ENCODE data around the gene RFX1.
A peak's percentile ranks its signal among the peaks of the same experiment; 100 is the strongest.

The RFX1 gene

DNA sequence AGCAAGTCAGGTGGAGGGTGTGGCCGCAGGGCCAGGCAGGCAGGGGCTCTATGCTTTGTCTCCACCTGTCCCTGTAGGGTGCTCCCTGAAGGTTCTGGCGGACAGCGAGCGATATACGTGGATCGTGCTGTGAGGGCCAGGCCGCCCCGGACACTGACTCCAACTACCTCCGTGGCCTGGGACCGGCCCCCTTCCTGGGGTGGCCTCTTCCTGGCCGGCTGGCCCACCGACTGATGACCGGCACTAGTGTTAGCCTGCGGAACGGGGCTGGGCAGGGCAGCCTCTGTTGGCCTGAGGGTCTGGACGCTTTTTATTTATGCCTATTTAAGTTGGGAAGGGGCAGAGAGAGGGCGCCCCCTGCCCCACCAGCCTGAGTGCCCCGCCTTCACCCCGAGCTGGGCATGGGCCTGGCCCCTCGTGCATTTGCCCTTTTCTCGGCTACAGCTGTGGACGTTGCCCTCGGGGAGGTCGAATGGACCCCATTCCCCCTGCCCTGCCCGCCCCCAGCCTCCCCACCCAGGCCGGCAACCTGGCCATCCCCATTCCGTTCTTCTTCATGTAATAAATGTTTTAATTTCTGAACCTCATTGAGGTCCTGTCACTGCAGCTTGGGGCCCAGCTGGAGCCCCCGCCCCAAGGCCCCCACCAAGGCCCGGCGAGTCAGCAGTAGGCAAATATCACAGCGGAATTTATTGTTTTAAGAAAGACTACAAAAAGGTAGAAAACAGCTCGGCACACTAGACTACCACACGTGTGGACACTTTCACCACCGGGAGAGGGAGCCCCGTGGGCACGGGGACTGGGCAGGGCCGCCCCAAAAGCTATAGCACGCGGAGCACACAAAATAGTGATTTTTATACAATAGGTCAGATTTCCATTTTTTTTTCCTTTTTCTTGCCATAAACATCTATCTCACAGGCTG lies 45.0 kb downstream of the RFX1 start:
- no peak for DNase-seq (ENCODE audit: low spot score)

DNA sequence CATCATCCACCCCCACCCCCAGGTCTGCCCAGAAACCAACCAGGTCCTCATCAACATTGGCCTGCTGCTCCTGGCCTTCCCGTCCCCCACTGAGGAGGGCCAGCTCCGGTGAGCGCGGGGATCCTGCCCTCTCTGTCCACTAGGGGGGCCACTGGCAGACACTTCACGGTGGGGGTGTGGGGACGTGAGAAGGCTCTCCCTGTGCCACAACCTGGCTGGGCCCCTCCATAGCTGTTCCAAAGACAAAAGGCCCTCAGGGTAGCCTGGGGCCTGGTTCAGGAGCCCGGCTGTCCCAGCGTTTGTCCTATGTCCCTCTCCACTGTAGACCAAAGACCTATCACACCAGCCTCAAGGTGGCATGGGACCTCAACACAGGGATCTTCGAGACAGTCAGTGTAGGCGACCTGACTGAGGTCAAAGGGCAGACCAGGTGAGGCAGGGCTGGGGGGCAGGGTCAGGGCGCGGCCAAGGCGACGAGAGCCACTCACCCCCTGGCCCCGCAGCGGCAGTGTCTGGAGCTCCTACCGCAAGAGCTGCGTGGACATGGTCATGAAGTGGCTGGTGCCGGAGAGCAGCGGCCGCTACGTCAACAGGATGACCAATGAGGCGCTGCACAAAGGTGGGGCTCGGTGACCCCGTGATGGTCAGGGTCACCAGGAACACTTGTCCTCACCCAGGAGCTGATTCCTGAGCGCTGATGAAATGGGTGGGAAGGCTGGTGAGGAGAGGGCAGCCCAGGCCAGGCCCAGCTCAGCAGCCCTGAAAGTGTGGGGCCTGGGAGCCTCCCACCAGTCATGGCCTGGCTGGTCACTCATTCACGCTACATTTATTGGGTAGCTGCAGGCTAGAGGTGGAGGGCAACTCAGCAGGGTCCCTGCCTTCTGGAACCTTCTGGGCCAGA lies 45.9 kb downstream of the RFX1 start:
- DNase-seq (ENCODE audit: low spot score): peak; percentile 62

DNA sequence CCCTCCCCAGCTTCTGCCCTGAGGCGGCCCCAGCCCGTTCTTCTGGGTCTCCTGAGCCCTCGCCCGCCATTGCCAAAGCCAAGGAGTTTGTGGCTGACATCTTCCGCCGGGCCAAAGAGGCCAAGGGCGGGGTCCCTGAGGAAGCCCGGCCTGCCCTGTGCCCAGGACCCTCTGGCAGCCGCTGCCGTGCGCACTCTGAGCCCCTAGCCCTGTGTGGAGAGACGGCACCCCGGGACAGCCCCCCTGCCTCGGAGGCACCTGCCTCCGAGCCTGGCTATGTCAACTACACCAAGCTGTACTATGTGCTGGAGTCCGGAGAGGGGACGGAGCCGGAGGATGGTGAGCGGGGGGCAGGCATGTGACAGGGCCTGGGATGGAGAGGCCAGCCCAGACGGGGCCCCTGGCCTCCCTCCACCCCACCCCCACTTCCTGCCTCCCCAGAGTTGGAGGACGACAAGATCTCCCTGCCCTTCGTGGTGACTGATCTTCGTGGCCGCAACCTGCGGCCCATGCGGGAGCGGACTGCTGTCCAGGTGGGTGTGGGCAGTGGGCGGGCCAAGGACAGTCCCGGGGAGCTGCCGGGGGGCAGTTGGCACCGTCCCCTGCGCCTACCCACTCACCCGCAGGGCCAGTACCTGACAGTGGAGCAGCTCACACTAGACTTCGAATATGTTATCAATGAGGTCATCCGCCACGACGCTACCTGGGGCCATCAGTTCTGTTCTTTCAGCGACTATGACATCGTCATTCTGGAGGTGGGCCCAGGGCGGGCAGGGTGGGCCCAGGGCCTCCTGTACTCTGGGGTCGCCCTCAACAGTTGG lies 46.8 kb downstream of the RFX1 start:
- DNase-seq (ENCODE audit: low spot score): no peak

DNA sequence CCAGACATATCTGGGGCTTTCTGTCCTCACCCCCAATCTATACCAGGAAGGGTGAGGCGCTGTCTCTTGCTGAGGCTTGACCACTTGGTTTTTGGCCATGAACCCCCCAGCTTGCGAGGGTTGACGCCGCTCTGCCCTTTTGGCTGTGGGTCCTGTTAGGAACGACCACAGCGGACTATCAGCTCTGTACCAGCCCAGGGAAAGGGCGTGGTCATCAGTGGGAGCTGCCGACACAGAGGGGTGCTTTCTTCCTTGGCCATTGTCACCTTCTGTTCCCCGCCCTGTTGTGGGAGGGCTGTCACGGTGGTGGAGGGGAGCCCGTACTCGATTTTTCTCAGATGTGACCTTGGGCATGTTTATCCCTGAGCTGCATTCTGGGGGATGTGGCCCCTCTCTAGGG lies 48.1 kb downstream of the RFX1 start:
- no peak for DNase-seq (ENCODE audit: low spot score)

DNA sequence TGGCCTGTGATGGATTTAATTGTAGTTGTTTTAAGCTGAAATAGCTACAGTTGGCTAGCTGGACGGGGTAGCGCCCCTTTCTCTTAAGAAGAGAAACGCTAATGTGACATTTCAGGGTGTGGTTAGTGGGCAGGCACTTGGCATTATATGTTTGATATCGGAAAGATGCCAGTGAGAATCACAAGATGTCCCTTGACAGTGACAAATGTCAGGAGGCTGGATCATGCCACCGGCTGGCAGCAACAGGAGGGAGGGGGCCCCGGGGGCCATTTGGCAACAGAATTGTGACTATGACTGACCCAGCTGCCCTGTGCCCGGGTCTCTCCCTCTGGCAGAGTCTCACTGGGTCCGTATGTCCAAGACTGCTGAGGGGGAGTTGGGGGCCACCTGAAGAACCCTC lies 49.1 kb downstream of the RFX1 start:
- DNase-seq (ENCODE audit: low spot score): no peak

DNA sequence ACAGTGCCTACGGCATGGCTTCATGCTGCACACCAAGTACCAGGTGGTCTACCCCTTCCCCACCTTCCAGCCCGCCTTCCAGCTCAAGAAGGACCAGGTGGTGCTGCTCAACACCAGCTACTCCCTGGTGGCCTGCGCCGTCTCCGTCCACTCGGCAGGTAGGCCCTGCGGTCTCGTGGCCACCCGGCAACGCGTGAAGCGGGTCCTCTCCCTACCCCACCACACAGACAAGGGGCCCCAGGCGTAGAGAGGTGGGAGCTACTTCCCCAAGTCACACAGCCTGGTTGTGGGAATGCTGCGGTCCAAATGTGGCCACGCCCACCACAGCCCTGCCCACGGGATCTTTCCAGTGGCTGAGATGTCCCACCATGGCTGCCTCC lies 49.8 kb downstream of the RFX1 start:
- no peak for DNase-seq (ENCODE audit: low spot score)

DNA sequence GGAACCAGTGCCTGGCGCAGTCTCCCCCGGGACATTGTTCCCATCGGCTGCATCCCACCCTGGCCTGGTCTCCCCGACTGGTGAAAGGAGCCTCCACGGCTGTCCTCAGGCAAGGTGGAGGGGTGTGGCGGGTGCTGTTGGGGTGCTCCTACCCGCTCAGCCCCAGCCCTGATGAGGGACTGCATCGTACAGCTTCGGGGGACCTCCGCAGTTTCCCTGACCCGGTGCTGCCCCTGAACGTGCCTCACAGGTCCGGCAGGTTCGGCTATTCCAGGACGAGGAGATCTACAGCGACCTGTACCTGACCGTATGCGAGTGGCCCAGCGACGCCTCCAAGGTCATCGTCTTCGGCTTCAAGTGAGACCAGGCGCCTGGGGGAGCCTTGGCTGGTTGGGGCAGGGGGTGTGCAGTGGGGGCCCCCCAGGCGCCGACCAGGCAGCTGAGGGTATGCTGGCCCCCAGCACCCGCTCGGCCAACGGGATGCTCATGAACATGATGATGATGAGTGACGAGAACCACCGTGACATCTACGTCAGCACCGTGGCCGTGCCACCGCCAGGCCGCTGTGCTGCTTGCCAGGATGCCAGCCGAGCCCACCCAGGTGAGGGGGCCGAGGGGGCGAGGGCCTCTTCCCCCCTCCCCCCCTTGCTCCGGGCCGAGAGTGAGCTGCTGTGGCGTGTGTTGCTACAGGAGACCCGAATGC lies 50.3 kb downstream of the RFX1 start:
- no peak for DNase-seq (ENCODE audit: low spot score)

DNA sequence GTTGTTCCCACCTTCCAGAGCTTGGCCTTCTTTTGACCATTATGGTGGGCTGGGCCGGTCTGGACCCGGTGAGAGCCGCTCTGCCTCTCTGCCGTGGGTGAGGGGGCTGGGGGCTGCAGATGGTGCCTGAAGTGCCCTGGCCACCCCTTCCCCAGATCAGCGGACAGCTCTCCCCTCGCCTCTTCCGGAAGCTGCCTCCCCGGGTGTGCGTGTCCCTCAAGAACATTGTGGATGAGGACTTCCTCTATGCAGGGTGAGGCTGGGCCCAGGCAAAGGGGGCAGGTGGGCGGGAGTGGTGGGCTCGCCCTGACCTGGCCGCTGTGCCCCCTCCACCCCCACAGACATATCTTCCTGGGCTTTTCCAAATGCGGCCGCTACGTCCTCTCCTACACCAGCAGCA lies 51.9 kb downstream of the RFX1 start:
- no peak for DNase-seq (ENCODE audit: low spot score)

DNA sequence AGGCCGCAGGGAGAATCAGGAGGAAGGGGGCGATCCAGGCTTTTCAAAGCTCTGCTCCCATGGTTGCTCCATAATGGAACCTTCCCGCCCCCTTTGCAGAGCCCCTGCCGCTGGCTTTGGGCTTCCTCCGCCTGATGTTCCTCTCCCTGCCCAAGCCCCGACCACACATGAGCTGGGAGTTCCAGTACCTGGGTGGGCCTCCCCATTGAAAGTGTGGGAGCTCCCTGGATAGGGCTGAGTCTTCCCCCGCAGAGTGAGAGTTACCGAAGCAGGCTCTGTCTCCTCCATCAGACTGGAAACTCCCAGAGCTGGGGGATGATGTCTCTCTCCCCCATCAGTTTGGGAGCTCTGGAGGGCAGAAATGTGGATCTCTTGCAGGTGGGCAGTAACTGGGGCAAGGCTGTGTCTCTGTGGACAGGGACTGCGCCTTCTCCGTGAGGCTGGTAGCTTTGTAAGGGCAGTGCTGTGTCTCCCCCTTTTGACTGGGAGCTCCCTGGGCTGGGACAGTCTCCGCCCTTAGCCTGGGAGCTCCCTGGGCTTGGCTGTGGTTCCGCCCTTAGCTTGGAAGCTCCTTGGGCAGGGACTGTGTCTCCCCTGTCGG lies 53.1 kb downstream of the RFX1 start:
- DNase-seq (ENCODE audit: low spot score): peak; percentile 90

DNA sequence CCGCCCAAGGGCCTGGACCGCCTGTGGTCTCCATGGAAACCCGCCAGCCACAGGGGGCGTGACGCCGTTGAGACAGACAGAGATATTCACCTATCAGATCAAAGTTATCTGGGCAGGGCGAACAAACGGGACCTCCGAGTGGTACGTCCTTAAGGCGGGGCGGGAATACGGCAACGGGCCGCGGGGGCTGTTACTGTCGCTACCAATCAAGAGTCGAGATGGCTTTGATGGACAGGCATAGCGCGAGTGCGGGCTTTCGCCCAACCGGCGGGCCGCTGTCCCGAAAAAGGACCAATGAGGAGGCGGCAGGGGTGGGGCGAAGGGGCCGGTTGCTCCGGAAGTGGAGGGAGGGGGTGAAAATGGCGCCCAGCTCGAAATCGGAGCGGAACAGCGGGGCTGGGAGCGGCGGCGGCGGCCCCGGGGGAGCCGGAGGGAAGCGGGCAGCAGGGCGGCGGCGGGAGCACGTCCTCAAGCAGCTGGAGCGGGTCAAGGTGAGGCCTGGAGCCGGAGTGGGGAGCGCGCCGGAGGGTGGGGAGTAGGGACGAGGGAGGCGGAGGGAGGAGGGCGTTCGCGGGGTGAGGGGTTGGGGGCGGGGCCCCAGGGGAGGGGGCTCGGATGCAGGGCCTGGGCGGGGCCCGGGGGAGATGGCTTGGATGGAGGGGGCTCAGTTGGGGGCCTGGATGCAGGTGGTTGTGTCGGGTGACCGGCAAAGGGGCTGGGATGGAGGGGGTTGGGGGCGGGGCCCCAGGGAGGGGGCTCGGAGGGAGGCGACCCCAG lies 53.8 kb downstream of the RFX1 start, which contains the start of gene DCAF15:
Gene DCAF15, plus strand, starts transcription at position 356 of the 777 bp plus-strand sequence. Its CDS starts 4 bp downstream, at position 360.
- peak; percentile 100 for DNase-seq (ENCODE audit: low spot score)

DNA sequence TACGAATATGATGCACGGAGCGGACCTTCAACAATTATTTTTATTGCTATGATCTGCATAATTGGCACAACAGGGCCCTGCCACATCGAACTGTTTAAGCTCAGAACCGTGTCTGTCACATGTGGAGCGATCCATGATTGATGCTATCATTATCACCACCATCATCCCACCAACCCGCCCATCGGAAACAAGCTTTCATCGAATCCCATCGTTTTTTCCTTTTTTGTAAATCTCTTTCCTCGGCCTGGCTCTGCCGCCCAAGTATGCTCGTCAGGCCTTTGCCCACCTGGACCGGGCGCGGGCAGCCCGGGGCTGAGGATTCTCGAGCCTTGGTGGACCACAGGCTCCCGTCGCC lies 54.3 kb downstream of the RFX1 start:
- DNase-seq (ENCODE audit: low spot score): no peak

DNA sequence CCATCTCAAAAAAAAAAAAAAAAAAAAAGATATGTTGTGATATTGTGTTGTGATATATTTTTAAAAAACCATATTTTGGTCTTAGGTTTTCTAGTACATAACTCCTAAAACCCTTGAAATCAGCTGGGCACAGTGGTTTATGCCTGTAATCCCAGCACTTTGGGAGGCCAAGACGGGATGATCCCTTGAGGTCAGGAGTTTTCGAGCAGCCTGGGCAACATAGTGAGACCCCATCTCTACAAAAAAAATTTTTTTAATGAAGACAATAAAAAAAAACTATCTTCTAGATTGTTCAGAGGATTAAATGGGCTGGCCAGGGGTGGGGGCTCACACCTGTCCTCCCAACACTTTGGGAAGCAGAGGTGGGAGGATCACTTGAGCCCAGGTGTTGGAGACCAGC lies 55.1 kb downstream of the RFX1 start:
- DNase-seq (ENCODE audit: low spot score): no peak

DNA sequence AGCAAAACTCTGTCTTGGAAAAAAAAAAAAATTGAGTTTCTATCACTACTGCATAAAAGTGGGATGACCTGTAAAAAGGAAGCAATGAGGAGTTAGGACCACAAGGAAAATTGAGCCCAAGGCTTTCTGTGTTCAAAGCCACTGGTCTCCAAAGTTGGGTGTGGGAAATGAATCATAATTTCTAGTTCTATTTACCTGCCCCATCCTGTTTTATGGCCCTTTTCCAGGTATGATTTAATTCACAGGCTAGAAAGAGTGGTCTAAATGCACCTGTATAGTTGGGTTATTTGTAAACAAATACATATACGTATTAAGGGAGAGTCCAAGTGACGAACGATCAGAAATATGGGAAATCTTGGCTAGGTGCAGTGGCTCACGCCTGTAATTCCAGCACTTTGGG lies 59.7 kb downstream of the RFX1 start:
- DNase-seq (ENCODE audit: low spot score): no peak

DNA sequence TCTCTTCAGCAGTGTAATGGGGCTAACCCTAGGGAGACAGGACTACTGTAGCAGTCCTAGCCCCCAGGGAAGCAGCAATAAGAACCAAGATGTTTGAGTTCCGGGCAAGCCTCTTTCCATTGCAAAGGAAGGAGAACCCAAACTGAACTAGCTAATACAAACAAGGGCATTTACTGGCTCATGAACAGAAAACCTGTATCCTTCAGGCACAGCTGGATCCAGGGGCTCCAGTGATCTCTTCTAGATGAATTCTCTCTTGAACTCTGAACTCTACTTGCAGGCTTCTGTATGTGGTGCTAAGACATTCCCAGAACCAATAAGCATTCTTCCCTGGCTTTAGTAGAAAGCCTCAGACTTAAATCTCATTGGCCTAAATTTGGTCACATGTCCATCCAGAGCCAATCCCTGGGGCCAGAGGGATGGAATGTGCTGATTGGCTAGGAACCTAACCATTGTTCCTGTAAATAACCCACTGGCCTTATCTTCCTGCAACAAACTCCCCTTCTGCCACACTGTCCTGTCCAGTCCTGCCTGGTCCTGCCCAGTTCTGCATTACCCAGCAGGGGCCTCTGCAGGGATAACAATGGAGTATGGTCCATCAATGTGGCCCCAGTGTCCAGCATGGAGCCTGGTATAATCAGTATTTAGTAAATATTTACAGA lies 64.0 kb downstream of the RFX1 start:
- no peak for DNase-seq (ENCODE audit: low spot score)

DNA sequence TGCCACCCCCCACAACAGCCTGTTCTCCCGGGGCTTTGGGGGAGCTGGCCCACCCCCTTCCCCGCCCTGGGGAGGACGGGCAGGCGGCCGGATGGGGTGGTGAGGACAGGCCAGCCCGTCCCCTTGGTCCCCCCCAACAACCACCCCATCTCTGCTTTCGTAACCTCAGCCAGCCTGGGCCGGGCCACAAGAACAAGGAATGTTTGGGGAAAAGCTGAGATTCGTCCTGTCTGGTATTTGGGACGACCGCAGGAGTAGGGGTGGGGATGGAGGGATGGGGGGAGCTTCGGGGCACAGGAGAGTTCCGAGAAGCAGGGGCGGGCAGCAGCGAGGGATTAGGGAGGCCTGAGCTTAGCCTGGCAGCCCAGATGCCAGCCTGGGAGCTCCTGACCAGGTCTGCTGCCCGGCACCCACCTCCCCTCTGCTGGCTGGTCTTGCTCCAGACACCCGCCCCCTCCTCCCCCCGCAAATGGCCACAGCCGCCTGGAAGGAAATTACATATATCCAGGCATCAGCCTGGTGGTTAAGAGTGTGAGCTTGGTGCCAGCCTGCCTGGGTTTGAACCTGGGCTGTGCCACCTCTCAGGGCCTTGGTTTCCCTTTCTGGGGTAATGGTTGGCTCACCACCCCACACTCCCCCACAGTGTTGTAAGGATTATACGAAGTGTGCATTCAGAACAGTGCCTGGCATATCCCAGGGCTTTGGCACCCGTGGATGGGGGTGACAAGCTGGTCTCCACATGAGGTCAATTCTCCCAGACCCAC lies 67.6 kb downstream of the RFX1 start, which contains the start of gene PODNL1:
Gene PODNL1, minus strand, starts transcription at position 117 of the 764 bp plus-strand sequence. CDS start 236 bp downstream, outside the sequence.
- DNase-seq (ENCODE audit: low spot score): peak; percentile 86

DNA sequence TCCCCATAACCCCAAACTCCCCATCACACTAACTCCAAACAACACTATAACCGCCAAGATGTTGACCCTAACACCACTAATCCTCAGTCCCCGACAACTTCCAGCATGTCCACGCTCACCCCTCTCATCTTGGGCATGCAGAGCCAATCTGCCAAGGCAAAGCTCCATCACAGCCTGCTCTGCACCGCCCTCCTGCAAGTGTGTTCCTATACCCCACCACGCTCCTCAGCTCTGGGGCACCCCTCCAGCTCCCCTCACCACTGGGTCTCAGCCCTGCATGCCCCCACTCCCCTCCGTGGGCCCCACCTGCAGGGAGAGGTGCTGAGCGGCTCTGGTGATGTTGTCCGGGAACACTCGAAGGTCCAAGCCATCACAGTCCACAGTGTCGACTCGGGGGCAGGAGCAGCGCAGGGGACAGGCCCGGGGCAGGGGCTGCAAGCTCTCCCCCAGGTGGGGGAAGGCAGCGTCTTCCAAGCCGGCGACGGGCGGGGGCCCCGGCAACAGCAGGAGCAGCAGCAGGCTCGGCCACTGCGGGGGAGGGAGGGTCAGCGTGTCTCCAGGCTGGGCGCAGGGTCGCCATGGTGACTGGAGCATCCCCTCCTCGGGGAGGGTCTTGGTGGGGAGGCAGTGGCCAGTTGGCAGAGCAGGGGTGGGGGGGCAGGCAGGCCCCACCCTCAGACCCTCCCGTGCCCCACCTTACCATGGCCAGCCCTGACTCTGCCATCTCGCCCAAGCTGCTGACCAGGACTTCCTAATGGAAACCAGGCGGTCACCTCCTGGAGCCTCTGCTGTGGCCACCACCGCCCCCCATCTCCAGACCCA lies 68.4 kb downstream of the RFX1 start:
- DNase-seq (ENCODE audit: low spot score): no peak

DNA sequence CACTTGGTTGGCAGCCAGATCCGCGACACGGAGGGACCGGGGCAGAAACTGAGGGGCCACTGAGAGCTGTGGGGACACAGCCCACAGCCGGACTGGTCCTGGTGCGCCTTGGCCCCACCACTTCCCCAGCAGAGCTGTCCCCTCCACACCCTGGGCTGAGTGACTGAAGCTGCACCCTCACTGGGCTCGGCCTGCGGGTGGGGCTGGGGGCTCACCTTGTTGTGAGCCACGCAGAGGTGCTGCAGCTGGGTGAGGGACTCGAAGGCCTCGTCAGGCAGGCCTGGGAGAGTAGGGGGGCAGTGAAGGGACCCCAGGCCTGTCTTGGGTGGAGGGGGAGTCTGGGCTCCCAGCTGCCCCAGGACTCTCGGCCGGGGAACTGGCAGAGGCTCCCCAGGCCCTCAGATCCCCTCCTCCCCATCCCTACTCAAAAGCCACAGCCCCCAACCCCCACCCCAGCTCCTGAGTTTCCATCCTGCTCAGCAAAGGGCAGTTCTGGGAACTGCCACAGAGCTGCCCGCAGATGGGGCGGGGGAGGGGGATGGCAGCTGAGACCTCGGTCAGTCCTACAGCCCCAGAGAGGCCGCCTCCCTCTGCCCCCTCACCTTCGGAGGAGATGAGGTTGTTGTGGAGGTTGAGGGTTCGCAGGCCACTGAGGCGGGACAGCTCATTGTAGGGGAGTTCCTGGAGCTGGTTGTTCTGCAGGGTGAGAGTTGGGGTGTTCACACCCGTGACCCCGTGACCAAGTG lies 70.2 kb downstream of the RFX1 start:
- no peak for DNase-seq (ENCODE audit: low spot score)
